Gastroesophageal sphincter (tissue), 4 donors: ENCODE data around the gene CTNNBL1. TPM values are rescaled to one million over a fixed set of nuclear protein-coding genes. Genes with fewer than 3 reads are reported as not detected.
"Not testable (repeated sequence)": the region's sequence is repeated elsewhere in the genome, so short reads cannot be mapped to it uniquely, and the experiment has no call there.

Source experiments
- ATAC-seq: fragments of 150-250 bp; one replicate; pipeline ENCODE4 v1.9.1; 2016; ENCODE audit warnings: mild to moderate bottlenecking, moderate library complexity
- H3K27ac ChIP-seq, 4 donors: fragments of 200-600 bp; sonication (generic) in 3 of 4; 1 replicate in 3 of 4; 2 replicates in 1 of 4; pipeline ENCODE4 v1.5.1; 2016 to 2019
- H3K27me3 ChIP-seq: fragments of 200-600 bp; sonication (generic); one replicate; pipeline ENCODE4 v1.5.1; 2019
- H3K36me3 ChIP-seq, 2 donors: fragments of 200-600 bp; sonication (generic); one replicate each; pipeline ENCODE4 v1.5.1; 2019; ENCODE audit warnings: control low read depth in 1 of 2
- H3K4me1 ChIP-seq, 3 donors: fragments of 200-600 bp; sonication (generic); 1 replicate in 2 of 3; 2 replicates in 1 of 3; pipeline ENCODE4 v1.5.1; 2016 to 2019; ENCODE audit warnings: control low read depth in 2 of 3
- H3K4me3 ChIP-seq, 2 donors: fragments of 200-600 bp; sonication (generic); one replicate each; pipeline ENCODE4 v1.5.1; 2019; ENCODE audit warnings: mild to moderate bottlenecking in 1 of 2, moderate library complexity in 1 of 2
- H3K9me3 ChIP-seq, 3 donors: fragments of 200-600 bp; sonication (generic); one replicate each; pipeline ENCODE4 v1.5.1; 2017 to 2019; ENCODE audit warnings: control low read depth in 2 of 3
- CTCF ChIP-seq, 4 experiments: fragments of 200-600 bp in 2 of 4; fragments of 450-650 bp in 2 of 4; sonication (generic) in 1 of 4; IDR thresholded peaks; one replicate each; pipeline ENCODE4 v1.5.1; 2017 to 2019; ENCODE audit warnings: antibody characterized with exemption in 4 of 4, mild to moderate bottlenecking in 2 of 4, moderate library complexity in 2 of 4
- EP300 ChIP-seq: sonication (generic); formaldehyde crosslinking; IDR thresholded peaks from one replicate; pipeline ENCODE4 v1.6.1; 2017; ENCODE audit warnings: antibody characterized with exemption, mild to moderate bottlenecking
- POLR2A ChIP-seq, 2 donors: fragments of 450-650 bp; IDR thresholded peaks; one replicate each; pipeline ENCODE4 v1.6.1; 2017; ENCODE audit warnings: antibody characterized with exemption in 2 of 2, mild to moderate bottlenecking in 2 of 2, moderate library complexity in 1 of 2
- POLR2AphosphoS5 ChIP-seq: sonication (generic); formaldehyde crosslinking; IDR thresholded peaks from one replicate; pipeline ENCODE4 v1.6.1; 2017; ENCODE audit warnings: antibody characterized with exemption
- WGBS, 2 donors: methylation state at CpG; one replicate each; pipeline ENCODE4 v1.1.5; 2018; ENCODE audit warnings: low coverage in 1 of 2; 5-methylcytosine and 5-hydroxymethylcytosine counted together
- total RNA-seq, 4 donors: library from RNA; depleted of rRNA; stranded (reverse); fragments of >200 nt; gene quantifications; one replicate each; pipeline ENCODE4 v1.1.0, GENCODE V29; 2016

The CTNNBL1 gene
- total RNA-seq, 4 donors from 2014 or later = 43.8 to 58.4 (median 47.1) TPM

- H3K4me3 ChIP-seq = no peak overlapping the region
- no peaks in the 10 kb centered on the region for H3K36me3 ChIP-seq
- WGBS, 2 donors = 92 to 100% methylated on average over 1 of the region's 1 CpG
- peaks cover 0 to 7% (median under 1%) of the 10 kb centered on the region in 3 donors for H3K4me1 ChIP-seq
- TF ChIP-seq POLR2AphosphoS5 (no peak), EP300 (no peak), CTCF (IDR thresholded peaks at IDR 0.05) (no peak), POLR2A (IDR thresholded peaks at IDR 0.05) (no peak)
- no peaks in the 10 kb centered on the region for H3K9me3 ChIP-seq
- ATAC-seq = no peak
- no peak overlapping the region for H3K27ac ChIP-seq
- no peaks in the 10 kb centered on the region for H3K27me3 ChIP-seq
Measured at GRCh38 chr20:37721751-37722150, 27.9 kb downstream of the CTNNBL1 start.

- not testable (repeated sequence) for H3K27ac ChIP-seq, ATAC-seq, H3K36me3 ChIP-seq, H3K27me3 ChIP-seq, H3K9me3 ChIP-seq, H3K4me3 ChIP-seq
- 84 to 94% methylated on average over 3 to 4 of the region's 4 CpGs for WGBS, 2 donors
- peaks cover 1 to 13% (median 3%) of the 10 kb centered on the region in 3 donors for H3K4me1 ChIP-seq
Measured at GRCh38 chr20:37722312-37722711, 28.5 kb downstream of the CTNNBL1 start.

- TF ChIP-seq POLR2AphosphoS5 (no peak), POLR2A (IDR thresholded peaks at IDR 0.05) (no peak), CTCF (IDR thresholded peaks at IDR 0.05) (no peak), EP300 (no peak)
- no peak for ATAC-seq
Measured at GRCh38 chr20:37723668-37724067, 29.8 kb downstream of the CTNNBL1 start.

GRCh38 chr20:37725165-37725564 lies 31.3 kb downstream of the CTNNBL1 start:
- WGBS, 2 donors = 92 to 100% methylated on average over 1 to 7 of the region's 7 CpGs
- no peaks in the 10 kb centered on the region for H3K9me3 ChIP-seq
- peaks cover 5 to 41% (median 16%) of the 10 kb centered on the region in 3 donors for H3K4me1 ChIP-seq
- H3K27me3 ChIP-seq = no peaks in the 10 kb centered on the region
- TF ChIP-seq EP300 = no peak
- no peak for TF ChIP-seq POLR2A (IDR thresholded peaks at IDR 0.05)
- TF ChIP-seq CTCF (IDR thresholded peaks at IDR 0.05) = no peak
- TF ChIP-seq POLR2AphosphoS5 = no peak
- no peaks in the 10 kb centered on the region for H3K36me3 ChIP-seq
- no peak overlapping the region for H3K4me3 ChIP-seq
- no peak for ATAC-seq
- H3K27ac ChIP-seq = no peak overlapping the region

More at GRCh38 chr20:37723668-37724067, 29.8 kb downstream of the CTNNBL1 start:
- Histone ChIP-seq H3K36me3 (no peaks in the 10 kb centered on the region), H3K9me3 (no peaks in the 10 kb centered on the region), H3K27me3 (no peaks in the 10 kb centered on the region), H3K27ac (no peak overlapping the region), H3K4me1 (peaks cover 4 to 26% (median 10%) of the 10 kb centered on the region in 3 donors), H3K4me3 (no peak overlapping the region)

GRCh38 chr20:37725855-37726254 lies 32.0 kb downstream of the CTNNBL1 start:
- no peak overlapping the region for H3K4me3 ChIP-seq
- no peak overlapping the region for H3K27ac ChIP-seq
- H3K36me3 ChIP-seq = no peaks in the 10 kb centered on the region
- no peak for ATAC-seq
- TF ChIP-seq CTCF (IDR thresholded peaks at IDR 0.05) = no peak
- TF ChIP-seq EP300 = no peak
- TF ChIP-seq POLR2AphosphoS5 = no peak
- no peak for TF ChIP-seq POLR2A (IDR thresholded peaks at IDR 0.05)
- H3K27me3 ChIP-seq = no peaks in the 10 kb centered on the region
- no peaks in the 10 kb centered on the region for H3K9me3 ChIP-seq
- 79 to 86% methylated on average over 5 of the region's 5 CpGs for WGBS, 2 donors
- peaks cover 9 to 48% (median 17%) of the 10 kb centered on the region in 3 donors for H3K4me1 ChIP-seq

GRCh38 chr20:37726321-37726720 lies 32.5 kb downstream of the CTNNBL1 start:
- H3K9me3 ChIP-seq = no peaks in the 10 kb centered on the region
- TF ChIP-seq CTCF (IDR thresholded peaks at IDR 0.05) (no peak), EP300 (no peak), POLR2AphosphoS5 (no peak), POLR2A (IDR thresholded peaks at IDR 0.05) (no peak)
- H3K4me1 ChIP-seq = peaks cover 9 to 48% (median 17%) of the 10 kb centered on the region in 3 donors
- no peaks in the 10 kb centered on the region for H3K27me3 ChIP-seq
- H3K36me3 ChIP-seq = no peaks in the 10 kb centered on the region
- no peak for ATAC-seq
- no peak overlapping the region for H3K27ac ChIP-seq
- H3K4me3 ChIP-seq = no peak overlapping the region
